ENCODE data around the gene DNAJA3. TPM values are rescaled to one million over a fixed set of nuclear protein-coding genes. Genes with fewer than 3 reads are reported as not detected.

The DNAJA3 gene
- 83.9 TPM for total RNA-seq
- long read RNA-seq, transcript DNAJA3-201 (12 exons, 2,763 nt): minor isoform, 86 of 295 reads
- long read RNA-seq, transcript DNAJA3-202 (11 exons, 2,591 nt): major isoform, 180 of 295 reads
- long read RNA-seq, partial matches to known transcripts: 16 of 295 reads
- long read RNA-seq, other reads (novel, unspliced or antisense): 12 of 295 reads

DNA sequence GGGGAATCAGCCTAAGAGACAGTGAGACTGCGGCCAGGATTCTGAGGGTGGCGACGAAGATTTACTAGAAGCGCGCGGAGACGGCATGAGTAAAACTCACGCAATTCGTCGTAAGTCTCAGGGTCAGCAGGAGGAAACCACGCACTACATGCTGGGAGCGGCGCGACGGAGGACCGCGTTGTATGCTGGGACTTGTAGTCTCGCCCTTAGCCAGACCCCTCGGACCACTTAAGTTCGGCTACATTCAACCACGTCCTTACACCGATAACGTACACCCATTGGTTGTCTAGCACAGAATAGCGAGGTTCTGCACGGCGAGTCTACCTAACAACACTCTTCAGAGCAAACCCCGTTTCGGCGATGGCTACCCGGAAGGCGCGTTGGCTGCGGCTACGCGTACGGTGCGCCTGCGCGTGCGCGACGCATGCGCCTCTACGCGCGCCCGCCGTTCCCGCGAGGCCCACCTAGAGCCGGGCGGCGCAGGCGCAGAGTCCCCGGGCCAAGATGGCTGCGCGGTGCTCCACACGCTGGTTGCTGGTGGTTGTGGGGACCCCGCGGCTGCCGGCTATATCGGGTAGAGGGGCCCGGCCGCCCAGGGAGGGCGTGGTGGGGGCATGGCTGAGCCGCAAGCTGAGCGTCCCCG is at the start of gene DNAJA3:
DNAJA3 (plus strand) TSS at position 491 of the 643 bp plus-strand sequence; CDS start at position 505, 14 bp downstream.
- intact Hi-C loops (cut with micrococcal nuclease): no loop called here
- ATAC-seq (peak; percentile 98), DNase-seq (peak; percentile 98)

DNA sequence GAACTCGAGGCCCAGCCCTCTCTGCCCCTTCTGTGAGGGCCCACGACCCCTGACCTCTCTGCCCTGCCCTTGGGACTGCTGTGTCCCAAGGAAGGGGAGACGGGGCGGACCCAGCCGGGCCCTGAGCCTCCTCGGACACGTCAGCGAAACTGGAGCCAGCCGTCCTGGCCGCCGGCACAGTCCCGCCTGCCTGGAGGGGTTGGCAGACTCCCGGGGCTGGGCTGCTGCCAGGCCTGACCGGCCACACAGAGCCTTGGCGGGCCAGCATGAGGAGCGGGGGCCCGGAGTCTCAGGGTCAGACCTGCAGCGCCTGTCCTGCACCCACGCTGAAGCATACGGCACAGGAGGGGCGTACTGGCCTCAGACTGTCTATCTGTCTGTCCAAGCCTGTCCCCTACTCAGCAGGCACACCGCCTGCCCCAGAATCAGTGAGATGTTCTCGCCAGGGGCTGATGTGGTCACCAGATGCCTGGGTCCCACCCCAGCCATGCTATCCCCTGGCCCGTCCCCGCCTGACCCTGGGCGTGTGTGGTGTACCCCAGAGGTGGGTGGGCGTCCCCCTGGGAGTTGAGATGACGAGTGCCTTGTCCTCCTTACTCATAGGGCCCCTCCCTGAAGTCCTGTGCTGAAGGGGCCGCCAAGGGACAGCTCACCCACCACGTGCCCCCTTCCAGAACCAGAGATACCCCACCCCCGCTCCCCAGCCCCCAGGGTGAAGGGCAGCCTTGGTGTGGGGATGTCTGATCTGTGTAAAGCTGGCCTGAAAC is 49.4 kb upstream of the DNAJA3 start:
- ATAC-seq (peak; percentile 76), DNase-seq (peak; percentile 96)
- intact Hi-C loops (cut with micrococcal nuclease): no loop called here

DNA sequence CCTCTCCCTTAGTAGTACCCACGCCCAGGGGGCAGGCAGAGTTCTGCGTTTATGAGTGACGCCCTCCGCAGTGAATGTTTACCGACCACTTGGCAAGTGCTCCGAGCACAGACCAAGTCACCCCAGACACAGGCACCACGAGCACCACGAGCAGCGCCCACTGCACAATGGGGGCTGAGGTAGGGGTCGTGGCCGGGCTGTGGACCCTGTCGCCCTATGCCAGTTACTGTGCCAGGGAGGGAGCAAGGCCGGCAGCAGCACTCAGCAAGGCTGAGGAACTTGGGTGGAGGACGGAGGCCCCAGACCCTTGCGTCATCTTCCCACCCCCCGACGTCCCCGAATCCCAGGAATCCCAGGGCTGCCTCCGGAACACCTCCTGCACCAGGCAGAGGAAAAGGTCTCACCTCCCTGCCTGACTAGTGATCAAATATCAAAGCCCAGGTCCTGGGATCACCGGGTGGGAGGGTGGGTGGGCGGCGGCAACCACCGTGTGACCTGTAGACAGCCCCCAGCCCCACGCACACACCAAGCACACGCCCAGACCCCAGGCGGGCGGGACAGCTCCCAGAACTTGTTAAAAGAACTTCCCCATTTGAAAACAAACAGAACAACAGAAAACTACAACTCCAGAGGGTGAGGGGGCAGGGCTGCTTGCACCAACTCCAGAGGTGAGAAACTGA is 48.6 kb upstream of the DNAJA3 start:
- intact Hi-C loops (cut with micrococcal nuclease): no loop called here
- ATAC-seq (no peak), DNase-seq (peak; percentile 36)

DNA sequence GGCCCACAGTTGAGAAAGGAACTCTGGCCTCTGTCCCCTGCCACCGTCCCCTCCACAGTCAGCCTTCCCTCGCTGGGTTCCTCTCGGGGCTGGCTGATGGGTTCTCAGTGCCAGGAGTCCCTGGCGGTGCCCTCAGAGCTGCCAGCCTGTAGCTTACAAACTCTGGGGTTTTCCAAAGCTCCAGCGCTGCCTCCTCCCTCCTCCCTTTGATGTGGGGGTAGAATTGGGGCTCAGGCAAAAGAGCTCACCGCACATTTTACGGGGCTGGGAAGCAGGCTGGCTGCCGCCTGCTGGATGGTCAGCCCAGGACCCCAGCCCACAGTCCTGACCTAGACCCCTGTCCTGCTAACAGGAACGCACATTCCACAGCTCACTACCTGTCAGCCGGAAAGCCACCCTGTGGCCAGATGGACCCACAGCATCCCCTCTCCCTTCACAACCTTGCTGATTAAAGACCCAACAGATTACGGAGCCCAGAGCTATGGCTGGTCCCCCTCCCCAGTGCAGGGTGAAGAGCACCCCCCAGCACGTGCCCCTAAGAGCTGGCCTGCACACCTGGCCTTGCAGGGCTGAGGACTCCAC is 48.0 kb upstream of the DNAJA3 start:
- no peak for ATAC-seq
- intact Hi-C loops (cut with micrococcal nuclease): no loop called here

DNA sequence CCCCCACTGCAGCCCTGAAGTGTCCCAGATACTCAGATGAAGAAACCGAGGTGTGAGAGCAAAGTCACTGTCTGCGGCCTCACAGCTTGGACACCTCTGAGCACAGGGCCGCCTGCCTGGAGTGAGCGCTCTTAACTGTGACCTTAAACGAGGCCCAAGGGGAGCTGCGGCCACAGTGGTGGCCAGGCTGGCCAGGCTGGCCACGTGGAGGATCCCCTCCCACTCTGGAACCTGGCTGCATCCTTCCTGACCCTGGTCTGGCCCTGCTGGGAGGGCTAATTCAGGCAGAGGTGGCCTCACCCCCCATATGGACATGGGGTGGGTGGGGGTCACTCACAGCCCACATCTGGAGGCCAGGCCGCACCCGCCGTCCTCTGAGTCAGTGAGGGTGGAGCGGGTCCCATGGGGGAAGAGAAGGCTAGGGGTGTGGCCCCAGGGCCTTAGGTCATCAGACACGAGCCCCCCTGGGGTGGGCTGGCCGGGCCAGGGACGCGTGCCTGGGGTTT is 47.5 kb upstream of the DNAJA3 start:
- peak; percentile 9 for ATAC-seq
- intact Hi-C loops (cut with micrococcal nuclease): no loop called here
- peak; percentile 68 for DNase-seq

More for the DNA sequence above, 48.0 kb upstream of the DNAJA3 start:
- peak; percentile 32 for DNase-seq

DNA sequence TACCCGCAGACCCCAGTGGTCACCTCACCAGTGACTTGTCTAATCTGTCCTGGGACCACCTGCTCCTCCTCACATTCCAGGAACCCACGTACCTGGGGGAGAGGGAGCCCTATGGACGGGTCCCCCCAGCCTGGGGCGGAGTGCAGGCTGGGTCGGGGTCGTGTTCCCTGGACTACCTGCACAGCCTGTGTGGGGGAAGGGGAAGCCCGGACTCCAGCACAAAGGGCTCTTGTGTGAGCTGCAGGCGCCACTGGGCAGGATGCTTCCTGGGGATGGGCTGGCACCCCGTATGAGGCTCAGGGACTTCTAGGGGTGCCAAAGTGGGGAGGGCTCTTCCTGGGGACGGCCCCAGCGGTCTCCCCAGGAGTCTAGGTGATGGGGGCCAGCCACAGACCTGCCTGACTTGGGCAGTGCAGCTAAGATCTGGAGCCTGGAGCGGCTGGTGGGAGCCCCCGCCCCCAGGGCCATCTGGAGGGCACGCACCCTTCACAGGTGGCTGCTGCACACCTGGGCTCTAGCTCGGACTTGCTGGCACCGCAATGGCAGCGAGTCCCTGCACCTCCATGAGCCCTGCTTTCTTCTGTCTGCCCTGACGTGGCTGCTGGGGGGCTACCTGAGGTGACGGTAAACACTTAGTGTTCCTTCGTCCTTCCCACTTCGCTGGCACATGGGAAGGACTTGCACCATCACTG is 46.5 kb upstream of the DNAJA3 start:
- intact Hi-C loops (cut with micrococcal nuclease): no loop called here
- ATAC-seq: no peak
- DNase-seq: peak; percentile 30

DNA sequence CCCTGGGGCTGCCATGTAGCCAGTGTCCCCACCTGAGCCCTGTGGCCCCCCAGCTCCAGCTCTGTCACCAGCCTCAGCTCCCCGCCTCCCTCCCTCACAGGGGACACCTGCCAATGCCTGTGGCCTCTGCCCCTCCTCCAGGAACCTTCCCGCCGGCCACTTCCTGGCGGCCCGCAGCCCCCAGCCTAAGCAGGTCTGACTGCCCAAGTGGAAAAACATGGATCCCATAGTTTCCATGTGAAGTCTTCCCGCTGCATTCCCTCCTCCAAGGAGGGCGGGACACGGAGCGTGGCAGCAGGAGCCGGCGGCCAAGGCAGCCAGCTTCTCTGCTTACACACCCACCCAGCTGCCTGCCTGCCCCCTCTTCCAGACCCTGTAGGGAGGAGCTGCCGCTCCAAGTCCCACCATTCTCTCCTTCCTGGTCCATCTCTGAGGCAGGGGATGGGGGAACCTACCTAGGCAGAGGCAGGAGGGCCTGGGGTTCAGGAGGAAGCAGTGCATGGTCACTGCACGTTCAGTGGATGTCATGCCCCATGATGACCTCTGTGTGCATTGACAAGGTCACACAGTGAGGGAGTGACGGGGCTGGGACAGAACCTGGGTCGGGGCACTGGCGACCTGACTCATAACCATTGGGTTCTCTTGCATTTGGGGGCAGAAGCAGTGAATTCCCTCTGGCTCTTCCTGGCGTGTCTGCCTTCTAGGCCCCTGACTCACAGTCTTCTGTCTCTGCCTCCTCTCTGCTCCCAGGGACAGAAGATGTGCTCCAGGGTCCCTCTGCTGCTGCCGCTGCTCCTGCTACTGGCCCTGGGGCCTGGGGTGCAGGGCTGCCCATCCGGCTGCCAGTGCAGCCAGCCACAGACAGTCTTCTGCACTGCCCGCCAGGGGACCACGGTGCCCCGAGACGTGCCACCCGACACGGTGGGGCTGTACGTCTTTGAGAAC is 45.3 kb upstream of the DNAJA3 start:
- peak; percentile 36 for DNase-seq
- intact Hi-C loops (cut with micrococcal nuclease): no loop called here
- ATAC-seq: no peak

DNA sequence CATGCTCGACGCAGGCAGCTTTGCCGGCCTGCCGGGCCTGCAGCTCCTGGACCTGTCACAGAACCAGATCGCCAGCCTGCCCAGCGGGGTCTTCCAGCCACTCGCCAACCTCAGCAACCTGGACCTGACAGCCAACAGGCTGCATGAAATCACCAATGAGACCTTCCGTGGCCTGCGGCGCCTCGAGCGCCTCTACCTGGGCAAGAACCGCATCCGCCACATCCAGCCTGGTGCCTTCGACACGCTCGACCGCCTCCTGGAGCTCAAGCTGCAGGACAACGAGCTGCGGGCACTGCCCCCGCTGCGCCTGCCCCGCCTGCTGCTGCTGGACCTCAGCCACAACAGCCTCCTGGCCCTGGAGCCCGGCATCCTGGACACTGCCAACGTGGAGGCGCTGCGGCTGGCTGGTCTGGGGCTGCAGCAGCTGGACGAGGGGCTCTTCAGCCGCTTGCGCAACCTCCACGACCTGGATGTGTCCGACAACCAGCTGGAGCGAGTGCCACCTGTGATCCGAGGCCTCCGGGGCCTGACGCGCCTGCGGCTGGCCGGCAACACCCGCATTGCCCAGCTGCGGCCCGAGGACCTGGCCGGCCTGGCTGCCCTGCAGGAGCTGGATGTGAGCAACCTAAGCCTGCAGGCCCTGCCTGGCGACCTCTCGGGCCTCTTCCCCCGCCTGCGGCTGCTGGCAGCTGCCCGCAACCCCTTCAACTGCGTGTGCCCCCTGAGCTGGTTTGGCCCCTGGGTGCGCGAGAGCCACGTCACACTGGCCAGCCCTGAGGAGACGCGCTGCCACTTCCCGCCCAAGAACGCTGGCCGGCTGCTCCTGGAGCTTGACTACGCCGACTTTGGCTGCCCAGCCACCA is 44.4 kb upstream of the DNAJA3 start:
- intact Hi-C loops (cut with micrococcal nuclease): no loop called here
- DNase-seq: peak; percentile 28
- no peak for ATAC-seq

DNA sequence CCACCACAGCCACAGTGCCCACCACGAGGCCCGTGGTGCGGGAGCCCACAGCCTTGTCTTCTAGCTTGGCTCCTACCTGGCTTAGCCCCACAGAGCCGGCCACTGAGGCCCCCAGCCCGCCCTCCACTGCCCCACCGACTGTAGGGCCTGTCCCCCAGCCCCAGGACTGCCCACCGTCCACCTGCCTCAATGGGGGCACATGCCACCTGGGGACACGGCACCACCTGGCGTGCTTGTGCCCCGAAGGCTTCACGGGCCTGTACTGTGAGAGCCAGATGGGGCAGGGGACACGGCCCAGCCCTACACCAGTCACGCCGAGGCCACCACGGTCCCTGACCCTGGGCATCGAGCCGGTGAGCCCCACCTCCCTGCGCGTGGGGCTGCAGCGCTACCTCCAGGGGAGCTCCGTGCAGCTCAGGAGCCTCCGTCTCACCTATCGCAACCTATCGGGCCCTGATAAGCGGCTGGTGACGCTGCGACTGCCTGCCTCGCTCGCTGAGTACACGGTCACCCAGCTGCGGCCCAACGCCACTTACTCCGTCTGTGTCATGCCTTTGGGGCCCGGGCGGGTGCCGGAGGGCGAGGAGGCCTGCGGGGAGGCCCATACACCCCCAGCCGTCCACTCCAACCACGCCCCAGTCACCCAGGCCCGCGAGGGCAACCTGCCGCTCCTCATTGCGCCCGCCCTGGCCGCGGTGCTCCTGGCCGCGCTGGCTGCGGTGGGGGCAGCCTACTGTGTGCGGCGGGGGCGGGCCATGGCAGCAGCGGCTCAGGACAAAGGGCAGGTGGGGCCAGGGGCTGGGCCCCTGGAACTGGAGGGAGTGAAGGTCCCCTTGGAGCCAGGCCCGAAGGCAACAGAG is 43.5 kb upstream of the DNAJA3 start:
- DNase-seq (peak; percentile 29), ATAC-seq (no peak)
- intact Hi-C loops (cut with micrococcal nuclease): no loop called here

DNA sequence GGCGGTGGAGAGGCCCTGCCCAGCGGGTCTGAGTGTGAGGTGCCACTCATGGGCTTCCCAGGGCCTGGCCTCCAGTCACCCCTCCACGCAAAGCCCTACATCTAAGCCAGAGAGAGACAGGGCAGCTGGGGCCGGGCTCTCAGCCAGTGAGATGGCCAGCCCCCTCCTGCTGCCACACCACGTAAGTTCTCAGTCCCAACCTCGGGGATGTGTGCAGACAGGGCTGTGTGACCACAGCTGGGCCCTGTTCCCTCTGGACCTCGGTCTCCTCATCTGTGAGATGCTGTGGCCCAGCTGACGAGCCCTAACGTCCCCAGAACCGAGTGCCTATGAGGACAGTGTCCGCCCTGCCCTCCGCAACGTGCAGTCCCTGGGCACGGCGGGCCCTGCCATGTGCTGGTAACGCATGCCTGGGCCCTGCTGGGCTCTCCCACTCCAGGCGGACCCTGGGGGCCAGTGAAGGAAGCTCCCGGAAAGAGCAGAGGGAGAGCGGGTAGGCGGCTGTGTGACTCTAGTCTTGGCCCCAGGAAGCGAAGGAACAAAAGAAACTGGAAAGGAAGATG is 42.8 kb upstream of the DNAJA3 start:
- peak; percentile 33 for DNase-seq
- intact Hi-C loops (cut with micrococcal nuclease): no loop called here

DNA sequence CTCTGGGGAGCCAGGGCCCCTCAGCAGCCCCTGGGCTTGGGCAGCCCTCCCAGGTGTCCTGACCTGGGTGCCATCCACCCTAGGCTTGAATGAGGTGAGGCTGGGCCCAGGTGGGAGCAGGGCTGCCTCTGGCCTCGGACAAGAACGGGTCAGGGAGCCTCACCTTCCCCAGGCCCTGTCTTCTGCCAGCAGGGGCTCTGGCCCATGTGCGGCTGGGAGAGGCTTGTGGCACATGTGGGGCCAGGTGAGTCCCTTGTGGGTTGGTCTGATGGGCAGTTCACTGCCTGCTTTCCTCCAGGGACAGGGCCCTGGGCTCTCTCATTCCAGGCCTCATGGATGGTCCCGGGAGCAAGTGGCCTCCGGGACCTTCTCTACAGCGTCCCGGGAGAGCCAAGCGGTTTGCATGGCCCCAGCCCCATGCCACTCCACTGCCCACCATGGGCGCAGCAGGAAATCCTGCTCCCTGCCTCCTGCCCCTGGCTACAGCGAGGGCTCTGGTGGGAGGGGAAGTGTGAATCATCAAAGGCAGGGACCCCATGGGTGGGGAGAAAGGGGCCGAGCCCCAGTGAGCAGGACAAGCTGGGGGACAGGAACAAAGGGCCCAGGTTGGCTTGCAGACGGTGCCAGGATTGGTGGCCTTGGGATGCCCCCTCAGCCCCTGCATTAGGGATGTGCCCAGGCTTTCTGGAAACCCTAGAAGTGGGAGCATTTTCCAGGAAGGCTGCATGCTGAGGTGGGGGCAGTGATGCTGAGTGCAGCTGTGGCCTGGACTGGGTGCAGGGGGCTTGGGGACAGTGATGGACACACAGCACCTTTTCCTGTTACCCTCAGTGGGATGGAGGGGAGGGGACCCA is 41.9 kb upstream of the DNAJA3 start:
- peak; percentile 23 for DNase-seq

More for the DNA sequence above, 42.8 kb upstream of the DNAJA3 start:
- no peak for ATAC-seq

DNA sequence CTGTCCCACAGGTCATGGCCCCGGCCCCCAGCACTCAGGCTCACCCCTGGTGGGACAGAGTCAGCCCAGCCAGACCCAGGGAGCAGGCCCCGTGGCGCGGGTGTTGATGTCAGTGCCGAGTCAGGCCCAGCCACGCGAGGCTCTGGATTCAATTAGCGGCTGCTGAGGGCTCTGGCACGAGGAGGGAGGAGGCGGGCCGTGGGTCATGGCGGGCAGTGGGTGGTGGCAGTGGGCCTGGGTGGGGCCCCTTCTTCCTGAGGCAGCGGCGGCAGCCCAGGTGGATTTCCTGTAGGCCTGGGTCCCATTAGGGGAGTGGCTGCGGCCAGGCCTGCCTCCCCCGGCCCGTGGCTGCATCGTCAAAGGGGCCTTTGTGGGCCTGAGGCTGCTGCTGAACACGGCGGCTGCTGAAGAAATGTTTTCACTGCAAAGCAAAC is 41.1 kb upstream of the DNAJA3 start:
- peak; percentile 5 for ATAC-seq
- peak; percentile 65 for DNase-seq

More for the DNA sequence above, 41.9 kb upstream of the DNAJA3 start:
- intact Hi-C loops (cut with micrococcal nuclease): no loop called here
- ATAC-seq: no peak

DNA sequence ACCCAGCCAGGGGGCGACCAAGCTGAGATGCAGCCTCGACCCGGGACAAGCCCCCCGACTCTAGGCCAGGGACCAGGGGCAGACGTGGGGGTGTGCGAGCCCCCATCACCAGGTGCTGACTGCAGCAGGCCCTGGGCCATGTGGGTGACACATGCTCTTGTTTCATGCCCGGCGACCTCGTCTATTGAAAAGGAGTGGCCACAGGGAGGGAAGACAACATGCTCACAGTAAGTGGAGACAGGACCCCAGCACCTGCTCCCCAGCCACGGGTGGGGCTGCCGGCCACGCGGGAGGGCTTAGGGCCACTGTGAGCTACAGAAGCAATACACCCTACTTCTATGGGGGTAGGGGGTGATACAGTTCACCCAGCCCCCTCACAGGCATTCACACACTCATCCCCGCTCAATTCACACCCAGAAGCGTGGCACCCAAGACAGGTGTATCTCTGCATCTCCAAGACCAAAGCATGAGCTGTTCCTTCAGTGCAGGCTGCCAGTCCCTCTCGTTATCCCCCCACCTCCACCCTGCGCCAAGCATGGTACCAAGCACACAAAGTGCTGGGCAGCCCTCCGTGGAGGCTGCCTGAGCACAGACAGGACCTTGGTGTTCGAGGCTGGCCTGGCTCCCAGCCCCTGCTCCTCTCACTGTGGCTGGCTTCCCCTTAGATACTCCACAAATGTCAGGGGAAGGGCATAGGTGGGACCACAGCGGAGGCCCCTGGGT is 40.4 kb upstream of the DNAJA3 start:
- DNase-seq (peak; percentile 25), ATAC-seq (no peak)
- intact Hi-C loops (cut with micrococcal nuclease): no loop called here

More for the DNA sequence above, 41.1 kb upstream of the DNAJA3 start:
- intact Hi-C loops (cut with micrococcal nuclease): no loop called here
